Stimulated activated CD4-positive, alpha-beta T cell treated with anti-CD3 and anti-CD28 coated beads, Interleukin-4, amount 100 ng/mL, for 4 hours (primary cell): ENCODE data around the gene CDPF1.
"Not testable (repeated sequence)": the region's sequence is repeated elsewhere in the genome, so short reads cannot be mapped to it uniquely, and the experiment has no call there.

Experiments
- DNase-seq, 2 experiments: peaks; one replicate each; pipeline ENCODE4 v3.0.0-alpha.2; 2020

CDPF1 gene

GRCh38 chr22:46281866-46282678 lies 32.0 kb upstream of the CDPF1 start:
- DNase-seq = no peak

- DNase-seq = no peak
These were observed 31.0 kb upstream of the CDPF1 start for GRCh38 chr22:46280999-46281623.

- DNase-seq = no peak
These were observed 30.1 kb upstream of the CDPF1 start for GRCh38 chr22:46280063-46280817.

- DNase-seq = no peak
These were observed 28.9 kb upstream of the CDPF1 start for GRCh38 chr22:46278656-46279645.

- no peak for DNase-seq
These were observed 26.5 kb upstream of the CDPF1 start for GRCh38 chr22:46276563-46276962.

- DNase-seq = no peak
These were observed 25.5 kb upstream of the CDPF1 start for GRCh38 chr22:46275455-46276122.

GRCh38 chr22:46274381-46274780 lies 24.3 kb upstream of the CDPF1 start:
- no peak for DNase-seq

- no peak for DNase-seq
These were observed 23.5 kb upstream of the CDPF1 start for GRCh38 chr22:46273432-46274148.

- DNase-seq = no peak
These were observed 22.8 kb upstream of the CDPF1 start for GRCh38 chr22:46272762-46273431.

GRCh38 chr22:46272196-46272595 lies 22.1 kb upstream of the CDPF1 start:
- no peak for DNase-seq

GRCh38 chr22:46269564-46269963 lies 19.5 kb upstream of the CDPF1 start:
- DNase-seq = no peak

GRCh38 chr22:46267431-46268279 lies 17.6 kb upstream of the CDPF1 start, which contains the start of gene TTC38:
TTC38 (plus strand) TSS chr22:46268008; CDS start chr22:46268040, 32 bp downstream.
- DNase-seq = peak; percentile 28 to 43

- not testable (repeated sequence) for DNase-seq
These were observed 15.5 kb upstream of the CDPF1 start for GRCh38 chr22:46265627-46266026.

- DNase-seq = not testable (repeated sequence)
These were observed 14.4 kb upstream of the CDPF1 start for GRCh38 chr22:46264520-46264919.

- no peak for DNase-seq
These were observed 13.1 kb upstream of the CDPF1 start, which contains the start of gene PKDREJ for GRCh38 chr22:46263216-46263590. PKDREJ (minus strand) TSS chr22:46263343; CDS start chr22:46263322, 21 bp downstream.

- DNase-seq = peak in 1 of 2 experiments; percentile 22
These were observed 12.5 kb upstream of the CDPF1 start for GRCh38 chr22:46262449-46263215.

- no peak for DNase-seq
These were observed 9.9 kb upstream of the CDPF1 start for GRCh38 chr22:46260038-46260437.

GRCh38 chr22:46259374-46259773 lies 9.3 kb upstream of the CDPF1 start:
- DNase-seq = no peak
